Measurements from ENCODE around the gene ZFP1. TPM values are rescaled to one million over a fixed set of nuclear protein-coding genes. Genes with fewer than 3 reads are reported as not detected.

The ZFP1 gene
- polyA plus RNA-seq, 2 of the 4 experiments (the other 2 are of a cell fraction), result 14.4 to 16.1 TPM

- H3K4me3 ChIP-seq, result no peak overlapping the region
- H3K4me1 ChIP-seq, result no peaks in the 10 kb centered on the region
- DNase-seq (ENCODE audit: low read depth in 1 of 2, low spot score in 1 of 2) (no peak), ATAC-seq (no peak), FAIRE-seq (no peak)
- 90% methylated on average over 13 of the region's 13 CpGs for WGBS (ENCODE audit: missing lambda C conversion rate)
- TF ChIP-seq JUNB (IDR thresholded peaks at IDR 0.05) (no peak), TFCP2L1 (CRISPR knock-in tag; IDR thresholded peaks at IDR 0.05) (no peak), BHLHE40 (IDR thresholded peaks at IDR 0.05; ENCODE audit: low read depth, low read length) (no peak), CEBPB (IDR thresholded peaks at IDR 0.05) (no peak), EHF (CRISPR knock-in tag; IDR thresholded peaks at IDR 0.05) (no peak), MAFK (IDR thresholded peaks at IDR 0.05; ENCODE audit: partially characterized antibody) (no peak), HOXB5 (CRISPR knock-in tag; IDR thresholded peaks at IDR 0.05) (no peak), ELK1 (IDR thresholded peaks at IDR 0.05; ENCODE audit: low read depth, low read length) (no peak), HEYL (CRISPR knock-in tag; IDR thresholded peaks at IDR 0.05) (no peak), EHMT2 (IDR thresholded peaks at IDR 0.05; ENCODE audit: low read depth) (no peak), TP53 (CRISPR knock-in tag; IDR thresholded peaks at IDR 0.05) (no peak), PBX3 (IDR thresholded peaks at IDR 0.05) (no peak), JUN (IDR thresholded peaks at IDR 0.05) (no peak), ZSCAN20 (CRISPR knock-in tag; IDR thresholded peaks at IDR 0.05) (no peak), ZFP36 (IDR thresholded peaks at IDR 0.05; ENCODE audit: borderline replicate concordance, partially characterized antibody) (no peak), MAZ (IDR thresholded peaks at IDR 0.05; ENCODE audit: borderline replicate concordance, low read depth, low read length) (no peak), POLR2AphosphoS2 (conservative IDR thresholded peaks at IDR 0.05; ENCODE audit: low read length) (no peak)
- POLR2A ChIA-PET, result no interaction called here
- H3K27ac ChIP-seq, result no peak overlapping the region
- H3K4me2 ChIP-seq, result no peak overlapping the region
- CTCF ChIA-PET, result interaction anchor here (0.6 to 10.4 kb wide), 9 partner anchors 19 to 348 kb away, joined by 3 to 158 read pairs (median 3); no protein-coding TSS in a partner anchor
- no peaks in the 10 kb centered on the region for H3K9me3 ChIP-seq
These were observed 53.8 kb downstream of the ZFP1 start for GRCh38 chr16:75202069-75202590.

- DNase-seq (ENCODE audit: low read depth in 1 of 2, low spot score in 1 of 2) (no peak), FAIRE-seq (no peak), ATAC-seq (no peak)
- H3K4me1 ChIP-seq, result no peaks in the 10 kb centered on the region
- no peak overlapping the region for H3K4me3 ChIP-seq
- no peak for TF ChIP-seq PBX3 (IDR thresholded peaks at IDR 0.05)
- no peak for TF ChIP-seq CHD4 (IDR thresholded peaks at IDR 0.05; ENCODE audit: borderline replicate concordance)
- no peak for TF ChIP-seq HOXB13 (CRISPR knock-in tag; IDR thresholded peaks at IDR 0.05; ENCODE audit: low read depth)
- TF ChIP-seq BHLHE40 (IDR thresholded peaks at IDR 0.05; ENCODE audit: low read depth, low read length), result no peak
- TF ChIP-seq FOSB (CRISPR knock-in tag; IDR thresholded peaks at IDR 0.05), result no peak
- no peak for TF ChIP-seq HOXB5 (CRISPR knock-in tag; IDR thresholded peaks at IDR 0.05)
- TF ChIP-seq KDM5A (IDR thresholded peaks at IDR 0.05), result no peak
- no peak for TF ChIP-seq RFX5 (IDR thresholded peaks at IDR 0.05)
- no peak for TF ChIP-seq E2F6 (IDR thresholded peaks at IDR 0.05; ENCODE audit: borderline replicate concordance, low read depth)
- TF ChIP-seq HOXA7 (CRISPR knock-in tag; IDR thresholded peaks at IDR 0.05), result no peak
- TF ChIP-seq SREBF2 (IDR thresholded peaks at IDR 0.05), result no peak
- TF ChIP-seq MAX (IDR thresholded peaks at IDR 0.05), result no peak
- TF ChIP-seq CHD2 (IDR thresholded peaks at IDR 0.05; ENCODE audit: low read length, partially characterized antibody), result no peak
- no peak for TF ChIP-seq CEBPB (IDR thresholded peaks at IDR 0.05)
- H3K27ac ChIP-seq, result no peak overlapping the region
- WGBS (ENCODE audit: missing lambda C conversion rate), result 87% methylated on average over 12 of the region's 12 CpGs
- ChIA-PET POLR2A (no interaction called here), CTCF (interaction anchor here (1.2 to 10.4 kb wide), 4 partner anchors 18 to 198 kb away, joined by 3 to 158 read pairs (median 63); no protein-coding TSS in a partner anchor)
- H3K9me3 ChIP-seq, result no peaks in the 10 kb centered on the region
- no peak overlapping the region for H3K4me2 ChIP-seq
These were observed 54.8 kb downstream of the ZFP1 start for GRCh38 chr16:75203096-75203495.

Data from A549 (cell line).